Measurements from ENCODE around the gene WDR88. TPM values are rescaled to one million over a fixed set of nuclear protein-coding genes. Genes with fewer than 3 reads are reported as not detected.
"Not testable (repeated sequence)": the region's sequence is repeated elsewhere in the genome, so short reads cannot be mapped to it uniquely, and the experiment has no call there.

WDR88 gene
- polyA plus RNA-seq, 1 donor from 2014 or later: 0.35 TPM

- no peak overlapping the region for H2AFZ ChIP-seq (ENCODE audit: low read depth, low read length)
- H3K4me2 ChIP-seq (ENCODE audit: low read length): no peak overlapping the region
- no peaks in the 10 kb centered on the region for H3K36me3 ChIP-seq (ENCODE audit: insufficient read depth, low read length)
- H3K27me3 ChIP-seq (ENCODE audit: insufficient read depth, low read depth, low read length): peaks cover 30% of the 10 kb centered on the region
- TF ChIP-seq TAF1 (IDR thresholded peaks at IDR 0.05; ENCODE audit: low read depth) (no peak), RAD21 (conservative IDR thresholded peaks at IDR 0.05) (no peak), SMC3 (conservative IDR thresholded peaks at IDR 0.05; ENCODE audit: poor library complexity) (no peak), REST (IDR thresholded peaks at IDR 0.05; ENCODE audit: borderline replicate concordance) (no peak), MXI1 (conservative IDR thresholded peaks at IDR 0.05; ENCODE audit: poor library complexity, severe bottlenecking) (no peak), EP300 (conservative IDR thresholded peaks at IDR 0.05; ENCODE audit: poor library complexity, severe bottlenecking) (no peak), CTCF (IDR thresholded peaks at IDR 0.05; ENCODE audit: poor library complexity, severe bottlenecking) (no peak), EZH2 (IDR thresholded peaks at IDR 0.05; ENCODE audit: borderline replicate concordance, insufficient read depth, low read length, poor library complexity, severe bottlenecking) (no peak), POLR2AphosphoS5 (IDR thresholded peaks at IDR 0.05) (no peak)
- no peaks in the 10 kb centered on the region for H3K9me2 ChIP-seq (ENCODE audit: insufficient read depth, low read length)
- no peak overlapping the region for H3K27ac ChIP-seq (ENCODE audit: low read length)
- no peaks in the 10 kb centered on the region for H4K20me1 ChIP-seq (ENCODE audit: insufficient read depth)
- no peaks in the 10 kb centered on the region for H3K79me2 ChIP-seq (replicated peaks; ENCODE audit: insufficient read depth, low read length)
- no peak overlapping the region for H3K9ac ChIP-seq (ENCODE audit: low read length)
- H3F3A ChIP-seq (ENCODE audit: insufficient read depth, low read length, poor library complexity, severe bottlenecking): no peaks in the 10 kb centered on the region
- H3K9me3 ChIP-seq (ENCODE audit: low read length): no peaks in the 10 kb centered on the region
- no peak overlapping the region for H3K4me3 ChIP-seq (ENCODE audit: low read length)
Measured at GRCh38 chr19:33221638-33222037, 89.7 kb downstream of the WDR88 start.

- not testable (repeated sequence) for H3K27ac ChIP-seq (ENCODE audit: low read length); H3K4me3 ChIP-seq (ENCODE audit: low read length); H3F3A ChIP-seq (ENCODE audit: insufficient read depth, low read length, poor library complexity, severe bottlenecking); H3K9me3 ChIP-seq (ENCODE audit: low read length); H2AFZ ChIP-seq (ENCODE audit: low read depth, low read length); H3K9ac ChIP-seq (ENCODE audit: low read length); H3K9me2 ChIP-seq (ENCODE audit: insufficient read depth, low read length); H4K20me1 ChIP-seq (ENCODE audit: insufficient read depth); H3K79me2 ChIP-seq (replicated peaks; ENCODE audit: insufficient read depth, low read length); H3K36me3 ChIP-seq (ENCODE audit: insufficient read depth, low read length); H3K4me2 ChIP-seq (ENCODE audit: low read length)
- peaks cover 36% of the 10 kb centered on the region for H3K27me3 ChIP-seq (ENCODE audit: insufficient read depth, low read depth, low read length)
Measured at GRCh38 chr19:33222255-33222654, 90.3 kb downstream of the WDR88 start.
